Calu3 (cell line): ENCODE data around the gene SLC1A2. TPM values are rescaled to one million over a fixed set of nuclear protein-coding genes. Genes with fewer than 3 reads are reported as not detected.

Source experiments
- BruUV-seq: library from RNA; stranded (reverse); fragments of 400-500 nt; replicated peaks from 2 replicates; lab custom pipeline; 2021; lab: Mats Ljungman, UMichigan
- CTCF ChIA-PET: fragments of 300-600 bp; sonication (Branson Sonifier 250); formaldehyde crosslinking; loops from one replicate; lab custom pipeline; 2022; ENCODE audit warnings: antibody characterized with exemption; lab: Charles Lee
- DNase-seq: peaks from one replicate; pipeline ENCODE4 v3.0.0; 2022
- H3K27ac Mint-ChIP-seq: one replicate; pipeline ENCODE4 v1.8.0; 2022; ENCODE audit warnings: mixed read lengths; ENCODE audit not compliant: unreplicated experiment
- H3K27me3 Mint-ChIP-seq: one replicate; pipeline ENCODE4 v1.8.0; 2022; ENCODE audit warnings: mixed read lengths; ENCODE audit not compliant: unreplicated experiment
- H3K36me3 Mint-ChIP-seq: one replicate; pipeline ENCODE4 v1.8.0; 2022; ENCODE audit warnings: mild to moderate bottlenecking, moderate library complexity, mixed read lengths; ENCODE audit not compliant: insufficient read depth, unreplicated experiment
- H3K4me1 Mint-ChIP-seq: one replicate; pipeline ENCODE4 v1.8.0; 2022; ENCODE audit warnings: mild to moderate bottlenecking, low read depth, mixed read lengths; ENCODE audit not compliant: unreplicated experiment
- H3K4me3 Mint-ChIP-seq: one replicate; pipeline ENCODE4 v1.8.0; 2022; ENCODE audit warnings: mild to moderate bottlenecking, low read depth, moderate library complexity, mixed read lengths; ENCODE audit not compliant: unreplicated experiment
- H3K9me3 Mint-ChIP-seq: one replicate; pipeline ENCODE4 v1.8.0; 2022; ENCODE audit warnings: low read depth, mixed read lengths; ENCODE audit not compliant: unreplicated experiment
- intact Hi-C: fragments of 100-400 bp; cut with micrococcal nuclease; formaldehyde crosslinking; loops from one replicate; pipeline ENCODE4 v1.10.0; 2022; ENCODE audit not compliant: unreplicated experiment
- total RNA-seq: library from RNA; stranded (reverse); gene quantifications from 2 replicates; pipeline ENCODE4 v1.2.3, GENCODE V29; 2022
- TF ChIP-seq, protein P1 (sequence below): fragments of 200-600 bp; IDR thresholded peaks from one replicate; pipeline ENCODE4 v1.8.0; 2022; ENCODE audit warnings: antibody characterized with exemption; ENCODE audit not compliant: unreplicated experiment

Gene SLC1A2
- total RNA-seq, 1 experiment from 2014 or later: 0.40 TPM

DNA sequence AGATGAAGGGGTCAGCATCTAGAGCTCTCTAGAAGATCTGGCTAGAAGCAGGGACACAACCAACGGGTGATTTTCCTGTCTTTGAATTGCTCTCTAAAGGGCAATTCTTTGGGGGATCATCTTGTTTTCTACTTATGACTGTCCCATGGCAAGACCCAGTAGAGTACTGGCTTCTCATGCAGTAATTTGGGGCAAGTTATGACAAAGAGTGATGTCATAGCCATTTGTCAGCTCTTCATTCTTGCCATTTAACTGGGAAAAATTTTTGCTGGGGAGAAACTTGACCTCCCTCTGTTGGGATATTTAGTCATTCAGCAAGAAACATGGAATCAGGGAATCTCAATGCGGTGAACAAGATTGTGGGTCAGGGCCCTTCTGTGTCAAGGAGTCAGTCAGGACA, 80.4 kb downstream of the SLC1A2 start:
- no TSS peak for BruUV-seq
- Mint-ChIP-seq H3K36me3 (no peaks in the 10 kb centered on the region), H3K9me3 (no peaks in the 10 kb centered on the region), H3K27ac (no peak overlapping the region), H3K4me1 (no peaks in the 10 kb centered on the region), H3K4me3 (no peak overlapping the region), H3K27me3 (no peaks in the 10 kb centered on the region)
- TF ChIP-seq, protein P1, sequence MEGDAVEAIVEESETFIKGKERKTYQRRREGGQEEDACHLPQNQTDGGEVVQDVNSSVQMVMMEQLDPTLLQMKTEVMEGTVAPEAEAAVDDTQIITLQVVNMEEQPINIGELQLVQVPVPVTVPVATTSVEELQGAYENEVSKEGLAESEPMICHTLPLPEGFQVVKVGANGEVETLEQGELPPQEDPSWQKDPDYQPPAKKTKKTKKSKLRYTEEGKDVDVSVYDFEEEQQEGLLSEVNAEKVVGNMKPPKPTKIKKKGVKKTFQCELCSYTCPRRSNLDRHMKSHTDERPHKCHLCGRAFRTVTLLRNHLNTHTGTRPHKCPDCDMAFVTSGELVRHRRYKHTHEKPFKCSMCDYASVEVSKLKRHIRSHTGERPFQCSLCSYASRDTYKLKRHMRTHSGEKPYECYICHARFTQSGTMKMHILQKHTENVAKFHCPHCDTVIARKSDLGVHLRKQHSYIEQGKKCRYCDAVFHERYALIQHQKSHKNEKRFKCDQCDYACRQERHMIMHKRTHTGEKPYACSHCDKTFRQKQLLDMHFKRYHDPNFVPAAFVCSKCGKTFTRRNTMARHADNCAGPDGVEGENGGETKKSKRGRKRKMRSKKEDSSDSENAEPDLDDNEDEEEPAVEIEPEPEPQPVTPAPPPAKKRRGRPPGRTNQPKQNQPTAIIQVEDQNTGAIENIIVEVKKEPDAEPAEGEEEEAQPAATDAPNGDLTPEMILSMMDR: no peak
- CTCF ChIA-PET: no interaction called here
- DNase-seq: no peak
- intact Hi-C loops: no loop called here

DNA sequence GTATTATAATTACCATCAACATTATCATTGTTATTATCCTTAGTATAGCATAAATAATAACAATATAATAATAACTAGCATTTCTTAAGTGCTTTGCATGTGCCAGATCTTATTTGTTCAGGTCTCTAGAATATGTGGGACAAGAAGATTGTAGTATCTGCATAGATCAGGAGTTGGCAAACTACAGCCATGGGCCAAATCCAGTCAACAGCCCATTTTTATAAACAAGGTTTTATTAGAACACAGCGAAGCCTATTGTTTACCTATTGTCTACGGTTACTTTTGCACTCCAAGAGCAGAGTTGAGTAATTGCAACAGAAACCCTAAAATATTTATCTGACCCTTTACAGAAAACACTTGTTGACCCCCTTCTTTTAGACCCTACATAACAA, 81.4 kb downstream of the SLC1A2 start:
- BruUV-seq: no TSS peak
- Mint-ChIP-seq H3K9me3 (no peaks in the 10 kb centered on the region), H3K4me3 (no peak overlapping the region), H3K4me1 (no peaks in the 10 kb centered on the region), H3K36me3 (no peaks in the 10 kb centered on the region), H3K27ac (peak overlapping the region; percentile 77), H3K27me3 (no peaks in the 10 kb centered on the region)
- CTCF ChIA-PET: interaction anchor here (0.9 to 1.3 kb wide), 2 partner anchors 36 to 49 kb away, joined by 3 to 4 read pairs; no protein-coding TSS in a partner anchor
- TF ChIP-seq, protein P1: no peak
- DNase-seq: no peak
- intact Hi-C loops: no loop called here

DNA sequence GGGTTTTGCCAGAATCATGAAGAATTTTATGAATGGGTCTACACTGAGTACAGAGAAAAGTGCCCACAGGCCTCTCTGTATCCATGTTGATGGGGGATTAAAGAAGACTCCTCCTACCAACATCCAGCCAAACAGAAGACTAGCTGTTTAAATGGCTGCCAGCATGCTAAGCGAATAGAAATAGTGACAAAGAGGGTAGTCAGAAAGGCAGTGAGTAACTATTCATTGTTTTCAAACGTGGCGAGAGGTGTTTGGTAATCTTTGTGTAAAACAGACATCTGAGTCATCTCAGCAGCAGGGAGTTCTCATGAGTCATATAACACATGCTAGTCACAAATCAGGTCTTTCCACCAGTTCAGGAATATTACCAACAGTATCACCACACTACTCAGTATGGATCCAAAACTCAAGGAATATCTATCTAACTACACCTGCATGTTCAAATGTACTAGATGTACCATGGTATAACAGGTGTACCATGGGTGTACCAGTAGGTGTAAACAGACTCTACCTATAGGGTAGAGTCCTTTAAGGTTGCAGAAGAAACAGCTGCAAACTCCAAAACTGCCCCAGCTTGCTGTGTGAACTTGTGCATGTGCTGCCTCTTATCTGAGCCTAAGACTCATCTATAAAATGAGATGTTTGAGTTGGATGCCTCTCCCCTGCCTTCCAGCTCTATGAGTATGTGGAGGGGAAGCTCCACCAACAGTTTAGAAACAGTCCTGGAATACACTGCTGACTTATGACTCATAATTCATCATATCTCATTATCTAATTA, 82.0 kb downstream of the SLC1A2 start:
- peaks cover 2% of the 10 kb centered on the region for H3K9me3 Mint-ChIP-seq
- H3K27me3 Mint-ChIP-seq: no peaks in the 10 kb centered on the region
- intact Hi-C loops: no loop called here
- BruUV-seq: no TSS peak
- no peaks in the 10 kb centered on the region for H3K4me1 Mint-ChIP-seq
- H3K27ac Mint-ChIP-seq: peak overlapping the region; percentile 77
- no peak overlapping the region for H3K4me3 Mint-ChIP-seq
- CTCF ChIA-PET: interaction anchor here (0.9 to 1.3 kb wide), 4 partner anchors 15 to 54 kb away, joined by 3 to 10 read pairs (median 4); no protein-coding TSS in a partner anchor
- TF ChIP-seq, protein P1: no peak
- DNase-seq: peak; percentile 50
- H3K36me3 Mint-ChIP-seq: no peaks in the 10 kb centered on the region

DNA sequence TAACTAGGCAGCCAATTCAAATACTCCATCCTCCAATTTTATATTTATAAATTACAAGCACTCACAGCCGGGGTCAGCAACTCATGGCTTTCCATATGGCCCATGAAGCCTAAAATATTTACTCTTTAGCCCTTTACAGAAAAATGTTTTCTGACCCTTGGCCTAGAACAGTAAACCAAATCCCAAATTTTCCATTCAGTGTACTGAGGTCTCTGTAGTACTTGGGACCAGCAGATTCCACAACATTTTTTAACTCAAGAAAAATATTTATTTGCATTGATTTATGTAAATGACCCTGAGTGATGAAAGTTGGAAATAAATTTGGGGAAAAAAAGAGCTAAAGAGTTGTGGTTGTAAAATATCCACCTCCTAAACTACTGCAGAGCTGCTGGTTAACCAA, 82.6 kb downstream of the SLC1A2 start:
- Mint-ChIP-seq H3K36me3 (no peaks in the 10 kb centered on the region), H3K27me3 (no peaks in the 10 kb centered on the region), H3K4me3 (no peak overlapping the region), H3K27ac (peak overlapping the region; percentile 77), H3K4me1 (no peaks in the 10 kb centered on the region), H3K9me3 (peaks cover 2% of the 10 kb centered on the region)
- TF ChIP-seq, protein P1: no peak
- BruUV-seq: no TSS peak
- CTCF ChIA-PET: interaction anchor here (0.9 to 1.3 kb wide), 3 partner anchors 14 to 55 kb away, joined by 3 to 10 read pairs (median 4); no protein-coding TSS in a partner anchor
- intact Hi-C loops: no loop called here
- DNase-seq: no peak
